ENCODE data around the gene CALCB.

Gene CALCB

GRCh38 chr11:15119352-15119751 lies 46.0 kb downstream of the CALCB start:
- DNase-seq: no peak

GRCh38 chr11:15119826-15120225 lies 46.4 kb downstream of the CALCB start:
- no peak for DNase-seq

GRCh38 chr11:15123849-15124248 lies 50.5 kb downstream of the CALCB start:
- DNase-seq: no peak

GRCh38 chr11:15124528-15124927 lies 51.1 kb downstream of the CALCB start:
- no peak for DNase-seq

GRCh38 chr11:15127341-15127740 lies 53.9 kb downstream of the CALCB start:
- DNase-seq: no peak
